Endodermal cell (in vitro differentiated cells): ENCODE measurements around the gene PCDHGC3. TPM values are rescaled to one million over a fixed set of nuclear protein-coding genes. Genes with fewer than 3 reads are reported as not detected.

Experiments used
- DNase-seq: peaks from one replicate; pipeline ENCODE4 v3.0.0-alpha.2; 2017
- H3K27ac ChIP-seq: 2 replicates; pipeline ENCODE4 v1.5.1; 2013; ENCODE audit warnings: mild to moderate bottlenecking, low read depth, low read length, moderate library complexity
- H3K27me3 ChIP-seq: 2 replicates; pipeline ENCODE4 v1.6.1; 2013; ENCODE audit warnings: mild to moderate bottlenecking, low read length, moderate library complexity; ENCODE audit not compliant: insufficient read depth, control insufficient read depth, poor library complexity, severe bottlenecking
- H3K36me3 ChIP-seq: 2 replicates; pipeline ENCODE4 v1.7.0; 2013; ENCODE audit warnings: mild to moderate bottlenecking, low read length, moderate library complexity; ENCODE audit not compliant: control insufficient read depth, insufficient read depth
- H3K4me1 ChIP-seq: one replicate; pipeline ENCODE4 v1.7.0; 2013; ENCODE audit warnings: low read length; ENCODE audit not compliant: control insufficient read depth, insufficient read depth
- H3K4me3 ChIP-seq: 2 replicates; pipeline ENCODE4 v1.5.1; 2013; ENCODE audit warnings: mild to moderate bottlenecking, low read length, moderate library complexity
- H3K9ac ChIP-seq: 2 replicates; pipeline ENCODE4 v1.6.1; 2013; ENCODE audit warnings: mild to moderate bottlenecking, low read length, moderate library complexity; ENCODE audit not compliant: poor library complexity, severe bottlenecking; ENCODE audit errors: extremely low read depth
- H3K9me3 ChIP-seq: 2 replicates; pipeline ENCODE4 v1.6.1; 2013; ENCODE audit warnings: mild to moderate bottlenecking, low read length, moderate library complexity; ENCODE audit not compliant: control insufficient read depth
- H3K27ac Mint-ChIP-seq: 2 replicates; pipeline ENCODE4 v1.8.0; 2020; ENCODE audit warnings: mixed read lengths
- H3K27me3 Mint-ChIP-seq: 2 replicates; pipeline ENCODE4 v1.8.0; 2021; ENCODE audit warnings: mild to moderate bottlenecking, mixed read lengths; ENCODE audit not compliant: insufficient read depth
- H3K36me3 Mint-ChIP-seq: 2 replicates; pipeline ENCODE4 v1.8.0; 2020; ENCODE audit warnings: low read depth, mixed read lengths
- H3K4me1 Mint-ChIP-seq: 2 replicates; pipeline ENCODE4 v1.8.0; 2020; ENCODE audit warnings: mixed read lengths
- H3K4me3 Mint-ChIP-seq: 2 replicates; pipeline ENCODE4 v1.8.0; 2020; ENCODE audit warnings: mild to moderate bottlenecking, moderate library complexity, mixed read lengths
- H3K9me3 Mint-ChIP-seq: 2 replicates; pipeline ENCODE4 v1.8.0; 2020; ENCODE audit warnings: mild to moderate bottlenecking, mixed read lengths
- CTCF ChIP-seq: fragments of 200-600 bp; sonication (generic); conservative IDR thresholded peaks from 2 replicates; pipeline ENCODE4 v1.5.0; 2021; ENCODE audit warnings: antibody characterized with exemption, mild to moderate bottlenecking
- WGBS, 2 experiments: methylation state at CpG; one replicate each; pipeline versions ENCODE4 v1.1.5 to v1.1.7; 2013; ENCODE audit warnings: missing lambda C conversion rate in 2 of 2, mixed read lengths in 1 of 2; ENCODE audit not compliant: insufficient coverage in 1 of 2, insufficient read length in 1 of 2; 5-methylcytosine and 5-hydroxymethylcytosine counted together
- total RNA-seq, 2 donors: library from RNA; stranded (reverse); fragmentation: NEBNext Ultra II Directional in 1 of 2; extraction: Animal tissue kit (Norgen Biotek cat#: 25700) in 1 of 2; gene quantifications; 2 replicates in 1 of 2; 3 replicates in 1 of 2; pipeline ENCODE4 v1.2.1, GENCODE V29; 2021

PCDHGC3 gene
- total RNA-seq, 2 donors from 2014 or later: 13.9 to 27.6 TPM

- WGBS, 2 experiments: 91% methylated on average over 7 of the region's 7 CpGs
- H3K36me3 ChIP-seq: peaks cover 83% of the 10 kb centered on the region
- H3K4me3 Mint-ChIP-seq: no peak overlapping the region
- peak overlapping the region; percentile 38 for H3K27ac Mint-ChIP-seq
- peaks cover 12% of the 10 kb centered on the region for H3K4me1 ChIP-seq
- no peaks in the 10 kb centered on the region for H3K9me3 ChIP-seq
- peaks cover 18% of the 10 kb centered on the region for H3K4me1 Mint-ChIP-seq
- H3K27me3 ChIP-seq: no peaks in the 10 kb centered on the region
- no peak overlapping the region for H3K9ac ChIP-seq
- no peak overlapping the region for H3K27ac ChIP-seq
- no peaks in the 10 kb centered on the region for H3K9me3 Mint-ChIP-seq
- DNase-seq: no peak
- TF ChIP-seq CTCF: no peak
- H3K27me3 Mint-ChIP-seq: no peaks in the 10 kb centered on the region
- peaks cover 50% of the 10 kb centered on the region for H3K36me3 Mint-ChIP-seq
- H3K4me3 ChIP-seq: no peak overlapping the region
These were observed 49.9 kb downstream of the PCDHGC3 start for GRCh38 chr5:141525653-141526052.

DNA sequence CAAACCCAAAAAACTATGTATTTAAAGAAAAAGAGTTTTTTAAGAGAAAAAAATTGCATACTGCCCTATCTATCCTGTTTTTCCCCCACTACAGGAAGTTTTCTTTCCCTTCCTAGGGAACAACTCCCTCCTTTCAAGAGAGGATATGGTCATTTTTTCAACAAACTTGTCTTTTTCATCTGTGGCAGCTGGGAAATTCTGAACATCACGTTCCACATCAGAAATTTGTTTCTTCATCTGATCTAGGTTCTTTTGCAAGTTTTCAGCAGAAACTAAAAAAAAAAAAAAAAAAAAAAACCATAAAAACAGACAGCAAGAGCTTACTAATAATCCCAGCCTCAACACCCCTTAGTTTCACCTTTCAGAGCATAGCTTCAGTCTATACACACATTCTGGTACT lies 51.7 kb downstream of the PCDHGC3 start:
- Histone ChIP-seq H3K4me3 (no peak overlapping the region), H3K27me3 (no peaks in the 10 kb centered on the region), H3K9ac (no peak overlapping the region), H3K4me1 (peaks cover 5% of the 10 kb centered on the region), H3K27ac (no peak overlapping the region), H3K9me3 (no peaks in the 10 kb centered on the region), H3K36me3 (peaks cover 88% of the 10 kb centered on the region)
- Mint-ChIP-seq H3K27ac (no peak overlapping the region), H3K9me3 (no peaks in the 10 kb centered on the region), H3K27me3 (no peaks in the 10 kb centered on the region), H3K4me1 (peaks cover 12% of the 10 kb centered on the region), H3K36me3 (peaks cover 32% of the 10 kb centered on the region), H3K4me3 (no peak overlapping the region)
- WGBS, 2 experiments: 96 to 100% methylated on average over 1 of the region's 1 CpG
- no peak for TF ChIP-seq CTCF
- DNase-seq: no peak

Other genes starting within 250 kb of the PCDHGC3 start
- 1 to 10 TPM; 3.7 to 9.8 TPM for gene PCDHB15, start 230.6 kb upstream of the PCDHGC3 start, total RNA-seq
- gene SLC25A2, start 171.9 kb upstream of the PCDHGC3 start, total RNA-seq: under 1 TPM; 0.55 to 0.68 TPM
- gene TAF7, start 155.2 kb upstream of the PCDHGC3 start, total RNA-seq: 10 to 100 TPM; 85.4 to 99.0 TPM
- gene PCDHGA1, start 145.5 kb upstream of the PCDHGC3 start, total RNA-seq: 1 to 10 TPM in 1 of 2 donors, under 1 TPM in 1; 0.38 to 2.2 TPM
- 1 to 10 TPM in 1 of 2 donors, under 1 TPM in 1; 0.09 to 2.0 TPM for gene PCDHGA2, start 137.2 kb upstream of the PCDHGC3 start, total RNA-seq
- gene PCDHGA3, start 132.1 kb upstream of the PCDHGC3 start, total RNA-seq: 1 to 10 TPM in 1 of 2 donors, not detected in 1; 4.3 TPM
- gene PCDHGB1, start 125.9 kb upstream of the PCDHGC3 start, total RNA-seq: 1 to 10 TPM; 1.4 to 6.6 TPM
- 1 to 10 TPM in 1 of 2 donors, under 1 TPM in 1; 0.86 to 5.0 TPM for gene PCDHGA4, start 120.9 kb upstream of the PCDHGC3 start, total RNA-seq
- gene PCDHGB2, start 116.0 kb upstream of the PCDHGC3 start, total RNA-seq: 1 to 10 TPM; 1.6 to 5.2 TPM
- gene PCDHGA5, start 111.8 kb upstream of the PCDHGC3 start, total RNA-seq: 1 to 10 TPM in 1 of 2 donors, under 1 TPM in 1; 0.51 to 3.0 TPM
- gene PCDHGB3, start 105.7 kb upstream of the PCDHGC3 start, total RNA-seq: 1 to 10 TPM in 1 of 2 donors, under 1 TPM in 1; 0.40 to 4.6 TPM
- gene PCDHGA6, start 102.1 kb upstream of the PCDHGC3 start, total RNA-seq: 1 to 10 TPM in 1 of 2 donors, under 1 TPM in 1; 0.55 to 3.8 TPM
- 1 to 10 TPM in 1 of 2 donors, under 1 TPM in 1; 0.40 to 1.9 TPM for gene PCDHGA7, start 93.2 kb upstream of the PCDHGC3 start, total RNA-seq
- 10 to 100 TPM; 10.7 to 13.9 TPM for gene PCDHGB4, start 88.3 kb upstream of the PCDHGC3 start, total RNA-seq
- gene PCDHGA8, start 83.3 kb upstream of the PCDHGC3 start, total RNA-seq: 1 to 10 TPM; 1.1 to 3.0 TPM
- 10 to 100 TPM in 1 of 2 donors, 1 to 10 TPM in 1; 1.3 to 17.3 TPM for gene PCDHGB5, start 78.0 kb upstream of the PCDHGC3 start, total RNA-seq
- 1 to 10 TPM in 1 of 2 donors, under 1 TPM in 1; 0.89 to 7.3 TPM for gene PCDHGA9, start 73.2 kb upstream of the PCDHGC3 start, total RNA-seq
- 10 to 100 TPM in 1 of 2 donors, 1 to 10 TPM in 1; 8.3 to 10.8 TPM for gene PCDHGB6, start 67.9 kb upstream of the PCDHGC3 start, total RNA-seq
- 10 to 100 TPM in 1 of 2 donors, 1 to 10 TPM in 1; 3.2 to 20.7 TPM for gene PCDHGA10, start 63.0 kb upstream of the PCDHGC3 start, total RNA-seq
- gene PCDHGB7, start 58.3 kb upstream of the PCDHGC3 start, total RNA-seq: 10 to 100 TPM; 15.3 to 19.3 TPM
- 10 to 100 TPM in 1 of 2 donors, 1 to 10 TPM in 1; 8.5 to 10.6 TPM for gene PCDHGA11, start 54.9 kb upstream of the PCDHGC3 start, total RNA-seq
- gene PCDHGA12, start 45.5 kb upstream of the PCDHGC3 start, total RNA-seq: 1 to 10 TPM; 1.4 to 4.1 TPM
- 1 to 10 TPM; 2.6 to 3.0 TPM for gene PCDHGC4, start 9.1 kb downstream of the PCDHGC3 start, total RNA-seq
- gene PCDHGC5, start 13.1 kb downstream of the PCDHGC3 start, total RNA-seq: 1 to 10 TPM in 1 of 2 donors, under 1 TPM in 1; 0.71 to 1.8 TPM
- gene DIAPH1, start 143.0 kb downstream of the PCDHGC3 start, total RNA-seq: 100 to 1,000 TPM; 104 to 106 TPM
- 10 to 100 TPM; 73.3 to 78.9 TPM for gene HDAC3, start 160.9 kb downstream of the PCDHGC3 start, total RNA-seq
- 1 to 10 TPM; 3.1 to 6.2 TPM for gene RELL2, start 161.0 kb downstream of the PCDHGC3 start, total RNA-seq
- 10 to 100 TPM; 34.8 to 41.7 TPM for gene FCHSD1, start 175.5 kb downstream of the PCDHGC3 start, total RNA-seq
- 10 to 100 TPM; 32.5 to 41.3 TPM for gene ARAP3, start 206.3 kb downstream of the PCDHGC3 start, total RNA-seq